ENCODE measurements around the gene SHBG.
A peak's percentile ranks its signal among the peaks of the same experiment; 100 is the strongest.

GRCh38 chr17:7627250-7628121, 2.4 kb upstream of the SHBG start, which contains the start of gene SAT2:
- peak; percentile 59 to 94 for TF ChIP-seq POLR2AphosphoS5 (IDR thresholded peaks at IDR 0.05; ENCODE audit: insufficient read depth in 1 of 2, low read depth in 1 of 2)
- no peak for TF ChIP-seq CTCF (IDR thresholded peaks at IDR 0.05)
